GM12878 (cell line): ENCODE results near the gene GMCL1. TPM values are rescaled to one million over a fixed set of nuclear protein-coding genes. Genes with fewer than 3 reads are reported as not detected.

ENCODE experiments used
- ATF2 ChIP-seq: IDR thresholded peaks from 2 replicates; pipeline ENCODE4 v1.6.1; 2012; ENCODE audit warnings: low read length, inconsistent platforms
- CEBPB ChIP-seq, 2 experiments: fragments of 150-350 bp in 1 of 2; IDR thresholded peaks; 2 replicates each; pipeline ENCODE4 v1.6.1; 2012 to 2014; ENCODE audit warnings: low read depth in 2 of 2, low read length in 2 of 2, borderline replicate concordance in 1 of 2, inconsistent platforms in 1 of 2
- CREM ChIP-seq: IDR thresholded peaks from 2 replicates; pipeline ENCODE4 v1.6.1; 2014; ENCODE audit warnings: antibody characterized with exemption, low read depth
- DPF2 ChIP-seq: fragments of 450-650 bp; IDR thresholded peaks from 2 replicates; pipeline ENCODE4 v1.6.1; 2017; ENCODE audit warnings: mild to moderate bottlenecking
- E4F1 ChIP-seq: fragments of 450-650 bp; IDR thresholded peaks from 2 replicates; pipeline ENCODE4 v1.6.1; 2018; ENCODE audit warnings: borderline replicate concordance, mild to moderate bottlenecking; ENCODE audit not compliant: partially characterized antibody
- EED ChIP-seq: sonication (generic); IDR thresholded peaks from 2 replicates; pipeline ENCODE4 v1.6.1; 2016; ENCODE audit warnings: antibody characterized with exemption, low read depth
- HDAC2 ChIP-seq: fragments of 200-600 bp; sonication (generic); IDR thresholded peaks from 2 replicates; pipeline ENCODE4 v1.6.1; 2017
- LARP7 ChIP-seq: fragments of 450-650 bp; IDR thresholded peaks from 2 replicates; pipeline ENCODE4 v1.6.1; 2017; ENCODE audit warnings: mild to moderate bottlenecking
- MTA3 ChIP-seq: IDR thresholded peaks from 2 replicates; pipeline ENCODE4 v1.6.1; 2012; ENCODE audit warnings: low read length, inconsistent platforms, borderline replicate concordance
- NFIC ChIP-seq: IDR thresholded peaks from 2 replicates; pipeline ENCODE4 v1.6.1; 2012; ENCODE audit warnings: low read depth, mild to moderate bottlenecking, inconsistent platforms, low read length, moderate library complexity
- PAX8 ChIP-seq: fragments of 450-650 bp; IDR thresholded peaks from 2 replicates; pipeline ENCODE4 v1.6.1; 2017; ENCODE audit warnings: mild to moderate bottlenecking, moderate library complexity
- POLR2AphosphoS5 ChIP-seq: IDR thresholded peaks from 2 replicates; pipeline ENCODE4 v1.6.1; 2011; ENCODE audit warnings: mild to moderate bottlenecking, low read length, inconsistent platforms
- SIX5 ChIP-seq: IDR thresholded peaks from 2 replicates; pipeline ENCODE4 v1.6.1; 2011; ENCODE audit warnings: mild to moderate bottlenecking, low read depth, low read length, moderate library complexity; ENCODE audit not compliant: severe bottlenecking
- TARDBP ChIP-seq: IDR thresholded peaks from 2 replicates; pipeline ENCODE4 v1.6.1; 2016; ENCODE audit warnings: borderline replicate concordance
- YBX1 ChIP-seq: fragments of 450-650 bp; IDR thresholded peaks from 2 replicates; pipeline ENCODE4 v1.6.1; 2016; ENCODE audit warnings: antibody characterized with exemption
- ZBTB33 ChIP-seq: fragments of 450-650 bp; IDR thresholded peaks from 2 replicates; pipeline ENCODE4 v1.6.1; 2017; ENCODE audit warnings: mild to moderate bottlenecking
- ZNF217 ChIP-seq: fragments of 450-650 bp; IDR thresholded peaks from 2 replicates; pipeline ENCODE4 v1.6.1; 2017; ENCODE audit warnings: antibody characterized with exemption, mild to moderate bottlenecking
- ZNF592 ChIP-seq: fragments of 450-650 bp; IDR thresholded peaks from 2 replicates; pipeline ENCODE4 v1.6.1; 2017; ENCODE audit warnings: mild to moderate bottlenecking, moderate library complexity
- polyA plus RNA-seq, 11 experiments: library from polyadenylated mRNA; depleted of rRNA in 4 of 11; unstranded in 6 of 11; stranded (reverse) in 5 of 11; fragments of >200 nt; fragmentation: Nextera tagmentation in 4 of 11; fragmentation: Illumina TruSeq in 1 of 11; extraction: Ambion mirVana in 4 of 11; extraction: Trizol in 1 of 11; gene quantifications; 1 replicate in 1 of 11; 2 replicates in 10 of 11; pipeline versions ENCODE4 v1.2.1 to v1.2.3, GENCODE V29; 2011 to 2016; ENCODE audit warnings: inconsistent platforms in 2 of 11, missing spikeins in 2 of 11, low read depth in 1 of 11
- total RNA-seq, 4 experiments: library from RNA; depleted of rRNA in 3 of 4; stranded (reverse); fragments of >200 nt in 3 of 4; fragmentation: Illumina TruSeq in 1 of 4; extraction: Trizol in 1 of 4; gene quantifications; 2 replicates each; pipeline versions ENCODE4 v1.2.1 to v1.2.3, GENCODE V29; 2013 to 2021
- TF ChIP-seq, protein P1 (sequence below): fragments of 450-650 bp; IDR thresholded peaks from 2 replicates; pipeline ENCODE4 v1.6.1; 2017; ENCODE audit warnings: low read depth, mild to moderate bottlenecking, moderate library complexity

The GMCL1 gene
- total and polyA plus RNA-seq, 10 of the 15 experiments (the other 5 are each of a cell fraction or from before 2014, with no cell fraction given) = 3.7 to 21.4 (median 12.3) TPM

DNA sequence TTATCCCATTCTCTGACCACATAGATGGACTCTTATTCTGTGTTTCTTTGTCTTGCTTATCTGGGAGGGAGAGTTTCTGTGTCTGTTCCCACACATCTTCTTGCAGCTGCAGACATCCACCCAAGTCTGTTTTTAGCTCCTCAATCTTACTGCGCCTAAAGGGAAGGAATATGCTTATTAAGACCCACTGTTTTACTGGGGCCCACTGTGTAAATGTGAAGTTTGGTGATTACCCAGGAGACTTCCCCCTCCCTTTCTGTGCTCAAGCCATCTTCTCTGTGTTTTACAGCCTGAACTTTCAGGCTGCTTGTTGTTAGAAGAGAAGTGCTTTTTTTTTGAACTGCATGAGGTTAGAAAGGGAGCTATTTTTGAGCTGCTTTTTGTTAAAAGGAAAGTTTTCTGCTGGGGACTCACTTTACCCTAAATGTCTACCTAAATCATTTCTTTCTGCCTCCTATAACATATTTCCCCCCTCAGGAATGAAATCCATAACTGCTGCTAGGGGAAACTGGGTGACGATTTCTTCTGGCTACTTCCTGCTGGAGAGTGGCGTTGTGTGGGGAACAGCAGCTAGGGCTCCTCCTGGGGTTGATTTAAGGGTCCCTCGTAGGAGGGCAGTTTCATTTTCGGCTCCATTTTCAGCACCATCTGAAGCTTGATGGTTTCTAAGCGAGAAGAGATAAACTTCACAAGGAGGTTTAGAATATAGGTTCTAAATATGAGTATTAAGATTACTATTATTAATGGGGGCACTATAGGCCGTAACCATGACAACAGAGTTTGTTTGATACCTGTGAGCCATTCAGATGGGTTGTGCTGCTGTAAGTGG lies 39.5 kb upstream of the GMCL1 start (continued):
- TF ChIP-seq, protein P1, sequence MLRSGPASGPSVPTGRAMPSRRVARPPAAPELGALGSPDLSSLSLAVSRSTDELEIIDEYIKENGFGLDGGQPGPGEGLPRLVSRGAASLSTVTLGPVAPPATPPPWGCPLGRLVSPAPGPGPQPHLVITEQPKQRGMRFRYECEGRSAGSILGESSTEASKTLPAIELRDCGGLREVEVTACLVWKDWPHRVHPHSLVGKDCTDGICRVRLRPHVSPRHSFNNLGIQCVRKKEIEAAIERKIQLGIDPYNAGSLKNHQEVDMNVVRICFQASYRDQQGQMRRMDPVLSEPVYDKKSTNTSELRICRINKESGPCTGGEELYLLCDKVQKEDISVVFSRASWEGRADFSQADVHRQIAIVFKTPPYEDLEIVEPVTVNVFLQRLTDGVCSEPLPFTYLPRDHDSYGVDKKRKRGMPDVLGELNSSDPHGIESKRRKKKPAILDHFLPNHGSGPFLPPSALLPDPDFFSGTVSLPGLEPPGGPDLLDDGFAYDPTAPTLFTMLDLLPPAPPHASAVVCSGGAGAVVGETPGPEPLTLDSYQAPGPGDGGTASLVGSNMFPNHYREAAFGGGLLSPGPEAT = peak; percentile 41; the same call in 1 of the 2 replicates
- no peak for TF ChIP-seq PAX8
- TF ChIP-seq LARP7 = no peak
- TF ChIP-seq MTA3 = 0 out of 2 replicates have a peak, but pooled peaks have one; percentile 24
- no peak for TF ChIP-seq HDAC2
- no peak for TF ChIP-seq TARDBP
- peak; percentile 55 for TF ChIP-seq NFIC
- no peak for TF ChIP-seq ZNF592
- TF ChIP-seq E4F1 = no peak
- no peak for TF ChIP-seq ZBTB33
- TF ChIP-seq CREM = peak; percentile 28; the same call in 1 of the 2 replicates
- TF ChIP-seq EED = peak; percentile 54; the same call in 1 of the 2 replicates
- TF ChIP-seq DPF2 = no peak
- 0 out of 2 replicates have a peak, but pooled peaks have one; percentile 16 for TF ChIP-seq ATF2
- TF ChIP-seq ZNF217 = no peak
- no peak for TF ChIP-seq CEBPB (IDR thresholded peaks at IDR 0.05; ENCODE audit: borderline replicate concordance in 1 of 2, low read depth in 2 of 2, low read length in 2 of 2)
- no peak for TF ChIP-seq POLR2AphosphoS5
- no peak for TF ChIP-seq SIX5
- no peak for TF ChIP-seq YBX1
